Astrocyte (in vitro differentiated cells and primary cell): ENCODE measurements around the gene DIAPH3. TPM values are rescaled to one million over a fixed set of nuclear protein-coding genes. Genes with fewer than 3 reads are reported as not detected.
A peak's percentile ranks its signal among the peaks of the same experiment; 100 is the strongest.

Source experiments
- DNase-seq: peaks from one replicate; pipeline ENCODE4 v3.0.0-alpha.2; 2010; ENCODE audit warnings: low read depth
- FAIRE-seq: peaks from 2 replicates; lab custom pipeline; 2011; peaks lifted over from hg19 to GRCh38; lab: Jason Lieb, UNC
- H2AFZ ChIP-seq: 2 replicates; pipeline ENCODE4 v1.6.0; 2012; ENCODE audit warnings: low read depth, low read length, inconsistent platforms
- H3K27ac ChIP-seq: 2 replicates; pipeline ENCODE4 v1.5.1; 2011; ENCODE audit warnings: low read depth, low read length, inconsistent platforms
- H3K27me3 ChIP-seq: 2 replicates; pipeline ENCODE4 v1.6.0; 2011; ENCODE audit warnings: low read length, inconsistent platforms; ENCODE audit not compliant: insufficient read depth
- H3K36me3 ChIP-seq: 2 replicates; pipeline ENCODE4 v1.5.1; 2011; ENCODE audit warnings: low read length, inconsistent platforms; ENCODE audit not compliant: insufficient read depth
- H3K4me1 ChIP-seq: 2 replicates; pipeline ENCODE4 v1.5.1; 2011; ENCODE audit warnings: low read length, inconsistent platforms; ENCODE audit not compliant: insufficient read depth
- H3K4me2 ChIP-seq: 2 replicates; pipeline ENCODE4 v1.6.0; 2012; ENCODE audit warnings: low read length, inconsistent platforms
- H3K4me3 ChIP-seq: 2 replicates; pipeline ENCODE4 v1.5.1; 2011; ENCODE audit warnings: low read depth, mild to moderate bottlenecking, low read length, inconsistent platforms; ENCODE audit not compliant: insufficient read depth
- H3K79me2 ChIP-seq: 2 replicates; pipeline ENCODE4 v1.6.0; 2012; ENCODE audit warnings: mild to moderate bottlenecking, low read length, inconsistent platforms; ENCODE audit not compliant: insufficient read depth
- H3K9ac ChIP-seq: 2 replicates; pipeline ENCODE4 v1.6.0; 2012; ENCODE audit warnings: mild to moderate bottlenecking, low read length, inconsistent platforms
- H3K9me3 ChIP-seq: 2 replicates; pipeline ENCODE4 v1.5.1; 2012; ENCODE audit warnings: low read depth, mild to moderate bottlenecking, low read length, inconsistent platforms; ENCODE audit not compliant: insufficient read depth
- H4K20me1 ChIP-seq: 2 replicates; pipeline ENCODE4 v1.6.0; 2012; ENCODE audit warnings: low read length, inconsistent platforms; ENCODE audit not compliant: insufficient read depth
- H3K27ac Mint-ChIP-seq: one replicate; pipeline ENCODE4 v1.8.0; 2021; ENCODE audit warnings: mild to moderate bottlenecking, mixed read lengths; ENCODE audit not compliant: unreplicated experiment
- H3K27me3 Mint-ChIP-seq: one replicate; pipeline ENCODE4 v1.8.0; 2021; ENCODE audit warnings: low read depth, mixed read lengths; ENCODE audit not compliant: unreplicated experiment
- H3K36me3 Mint-ChIP-seq: one replicate; pipeline ENCODE4 v1.8.0; 2021; ENCODE audit warnings: low read depth, mixed read lengths; ENCODE audit not compliant: unreplicated experiment
- H3K4me1 Mint-ChIP-seq: one replicate; pipeline ENCODE4 v1.8.0; 2021; ENCODE audit warnings: low read depth, mixed read lengths; ENCODE audit not compliant: unreplicated experiment
- H3K4me3 Mint-ChIP-seq: one replicate; pipeline ENCODE4 v1.8.0; 2021; ENCODE audit warnings: mild to moderate bottlenecking, moderate library complexity, mixed read lengths; ENCODE audit not compliant: unreplicated experiment
- H3K9me3 Mint-ChIP-seq: one replicate; pipeline ENCODE4 v1.8.0; 2021; ENCODE audit warnings: mild to moderate bottlenecking, mixed read lengths; ENCODE audit not compliant: unreplicated experiment
- EZH2 ChIP-seq: IDR thresholded peaks from 2 replicates; pipeline ENCODE4 v1.6.1; 2012; ENCODE audit warnings: mild to moderate bottlenecking, low read length, inconsistent platforms; ENCODE audit not compliant: insufficient read depth
- total RNA-seq: library from RNA; stranded (reverse); gene quantifications from 2 replicates; pipeline ENCODE4 v1.2.1, GENCODE V29; 2021
- TF ChIP-seq, protein P1 (sequence below): IDR thresholded peaks from 2 replicates; pipeline ENCODE4 v1.5.1; 2011; ENCODE audit warnings: low read depth, mild to moderate bottlenecking, inconsistent platforms, low read length, moderate library complexity; ENCODE audit not compliant: insufficient read depth

The DIAPH3 gene
- total RNA-seq, 1 donor from 2014 or later: 19.0 TPM

- Histone ChIP-seq H2AFZ (no peak overlapping the region), H3K27ac (no peak overlapping the region), H3K4me3 (no peak overlapping the region), H3K4me1 (no peaks in the 10 kb centered on the region), H4K20me1 (no peaks in the 10 kb centered on the region), H3K4me2 (no peak overlapping the region), H3K79me2 (no peaks in the 10 kb centered on the region), H3K36me3 (no peaks in the 10 kb centered on the region), H3K9me3 (no peaks in the 10 kb centered on the region), H3K27me3 (no peaks in the 10 kb centered on the region), H3K9ac (no peak overlapping the region)
- DNase-seq: no peak
- Mint-ChIP-seq H3K27ac (no peak overlapping the region), H3K27me3 (no peaks in the 10 kb centered on the region), H3K4me3 (no peak overlapping the region), H3K36me3 (no peaks in the 10 kb centered on the region), H3K4me1 (no peaks in the 10 kb centered on the region), H3K9me3 (no peaks in the 10 kb centered on the region)
- FAIRE-seq: no peak
- TF ChIP-seq, protein P1, sequence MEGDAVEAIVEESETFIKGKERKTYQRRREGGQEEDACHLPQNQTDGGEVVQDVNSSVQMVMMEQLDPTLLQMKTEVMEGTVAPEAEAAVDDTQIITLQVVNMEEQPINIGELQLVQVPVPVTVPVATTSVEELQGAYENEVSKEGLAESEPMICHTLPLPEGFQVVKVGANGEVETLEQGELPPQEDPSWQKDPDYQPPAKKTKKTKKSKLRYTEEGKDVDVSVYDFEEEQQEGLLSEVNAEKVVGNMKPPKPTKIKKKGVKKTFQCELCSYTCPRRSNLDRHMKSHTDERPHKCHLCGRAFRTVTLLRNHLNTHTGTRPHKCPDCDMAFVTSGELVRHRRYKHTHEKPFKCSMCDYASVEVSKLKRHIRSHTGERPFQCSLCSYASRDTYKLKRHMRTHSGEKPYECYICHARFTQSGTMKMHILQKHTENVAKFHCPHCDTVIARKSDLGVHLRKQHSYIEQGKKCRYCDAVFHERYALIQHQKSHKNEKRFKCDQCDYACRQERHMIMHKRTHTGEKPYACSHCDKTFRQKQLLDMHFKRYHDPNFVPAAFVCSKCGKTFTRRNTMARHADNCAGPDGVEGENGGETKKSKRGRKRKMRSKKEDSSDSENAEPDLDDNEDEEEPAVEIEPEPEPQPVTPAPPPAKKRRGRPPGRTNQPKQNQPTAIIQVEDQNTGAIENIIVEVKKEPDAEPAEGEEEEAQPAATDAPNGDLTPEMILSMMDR: no peak
- no peak for TF ChIP-seq EZH2
These were observed 441.5 kb downstream of the DIAPH3 start for GRCh38 chr13:59721926-59722910.

DNA sequence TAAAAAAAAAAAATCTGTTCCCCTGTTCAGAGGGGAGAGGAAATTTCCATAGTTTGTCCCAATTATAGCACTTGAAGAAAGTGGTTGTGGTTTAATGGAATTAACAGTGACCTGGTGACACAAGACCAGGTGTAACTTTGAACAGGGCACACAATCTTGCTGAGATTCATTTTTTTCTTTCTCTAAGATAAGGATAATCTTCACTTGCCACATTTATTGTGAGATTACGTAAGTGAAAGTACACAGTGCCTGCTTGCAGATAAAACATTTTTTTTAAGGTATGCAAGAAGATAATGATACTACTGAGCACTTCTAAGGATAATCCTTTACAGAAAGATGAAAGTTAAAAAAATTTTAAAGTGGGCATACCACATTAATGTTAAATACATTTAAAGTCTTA is 448.1 kb downstream of the DIAPH3 start:
- no peak overlapping the region for H3K9ac ChIP-seq
- no peaks in the 10 kb centered on the region for H4K20me1 ChIP-seq
- Mint-ChIP-seq H3K27me3 (no peaks in the 10 kb centered on the region), H3K9me3 (no peaks in the 10 kb centered on the region), H3K36me3 (no peaks in the 10 kb centered on the region), H3K4me1 (no peaks in the 10 kb centered on the region), H3K4me3 (no peak overlapping the region), H3K27ac (no peak overlapping the region)
- H2AFZ ChIP-seq: no peak overlapping the region
- H3K4me3 ChIP-seq: no peak overlapping the region
- no peaks in the 10 kb centered on the region for H3K27me3 ChIP-seq
- H3K27ac ChIP-seq: no peak overlapping the region
- H3K4me1 ChIP-seq: no peaks in the 10 kb centered on the region
- no peaks in the 10 kb centered on the region for H3K9me3 ChIP-seq
- no peaks in the 10 kb centered on the region for H3K79me2 ChIP-seq
- TF ChIP-seq, protein P1: no peak
- no peak for TF ChIP-seq EZH2
- H3K4me2 ChIP-seq: no peak overlapping the region
- FAIRE-seq: peak; percentile 23
- H3K36me3 ChIP-seq: no peaks in the 10 kb centered on the region
- no peak for DNase-seq
